GM19099 (cell line): Measurements from ENCODE around the gene DERA.

Source experiments
- POLR2A ChIP-seq: IDR thresholded peaks from 3 replicates; pipeline ENCODE4 v1.6.1; 2011; ENCODE audit warnings: low read depth; ENCODE audit not compliant: insufficient read length; ENCODE audit errors: extremely low read depth

DERA gene

GRCh38 chr12:15982471-15982870 lies 71.3 kb downstream of the DERA start:
- no peak for TF ChIP-seq POLR2A

- no peak for TF ChIP-seq POLR2A
Measured at GRCh38 chr12:15982921-15983320, 71.8 kb downstream of the DERA start.

- no peak for TF ChIP-seq POLR2A
Measured at GRCh38 chr12:15984097-15984800, 73.1 kb downstream of the DERA start.

GRCh38 chr12:15984963-15985362 lies 73.8 kb downstream of the DERA start:
- no peak for TF ChIP-seq POLR2A

GRCh38 chr12:15987696-15988095 lies 76.6 kb downstream of the DERA start:
- TF ChIP-seq POLR2A: no peak

- TF ChIP-seq POLR2A: no peak
Measured at GRCh38 chr12:15988983-15989755, 78.0 kb downstream of the DERA start.

GRCh38 chr12:15995801-15996200 lies 84.7 kb downstream of the DERA start:
- no peak for TF ChIP-seq POLR2A

GRCh38 chr12:15996254-15996653 lies 85.1 kb downstream of the DERA start:
- TF ChIP-seq POLR2A: no peak

GRCh38 chr12:15996948-15997347 lies 85.8 kb downstream of the DERA start:
- TF ChIP-seq POLR2A: no peak

GRCh38 chr12:15997910-15998309 lies 86.8 kb downstream of the DERA start:
- no peak for TF ChIP-seq POLR2A

- TF ChIP-seq POLR2A: no peak
Measured at GRCh38 chr12:16002880-16003279, 91.7 kb downstream of the DERA start.

- no peak for TF ChIP-seq POLR2A
Measured at GRCh38 chr12:16003460-16003859, 92.3 kb downstream of the DERA start.

- TF ChIP-seq POLR2A: no peak
Measured at GRCh38 chr12:16006752-16007151, 95.6 kb downstream of the DERA start.

GRCh38 chr12:16008421-16008824 lies 97.3 kb downstream of the DERA start:
- TF ChIP-seq POLR2A: no peak

- no peak for TF ChIP-seq POLR2A
Measured at GRCh38 chr12:16012117-16012516, 101.0 kb downstream of the DERA start.

- TF ChIP-seq POLR2A: no peak
Measured at GRCh38 chr12:16016748-16017147, 105.6 kb downstream of the DERA start.
